NB4 (cell line): ENCODE measurements around the gene RRAS2.

ENCODE experiments used
- DNase-seq: peaks from one replicate; pipeline ENCODE4 v3.0.0; 2010; ENCODE audit warnings: low read depth
- H3K4me3 ChIP-seq: one replicate; pipeline ENCODE4 v1.5.1; 2011; ENCODE audit warnings: mild to moderate bottlenecking, low read depth, low read length, moderate library complexity
- CTCF ChIP-seq: IDR thresholded peaks from one replicate; pipeline ENCODE4 v1.5.1; 2012; ENCODE audit warnings: low read depth, low read length
- MAX ChIP-seq: IDR thresholded peaks from 2 replicates; pipeline ENCODE4 v1.6.1; 2011; ENCODE audit warnings: low read depth, low read length
- MYC ChIP-seq: IDR thresholded peaks from 2 replicates; pipeline ENCODE4 v1.6.1; 2011; ENCODE audit warnings: low read depth, low read length
- POLR2A ChIP-seq: IDR thresholded peaks from 2 replicates; pipeline ENCODE4 v1.6.1; 2011; ENCODE audit warnings: mild to moderate bottlenecking; ENCODE audit not compliant: insufficient read length; ENCODE audit errors: extremely low read depth

RRAS2 gene

GRCh38 chr11:14317659-14318325 is 41.2 kb downstream of the RRAS2 start:
- TF ChIP-seq POLR2A (no peak), MYC (no peak), MAX (no peak), CTCF (no peak)
- DNase-seq: no peak
- H3K4me3 ChIP-seq: no peak overlapping the region

DNA sequence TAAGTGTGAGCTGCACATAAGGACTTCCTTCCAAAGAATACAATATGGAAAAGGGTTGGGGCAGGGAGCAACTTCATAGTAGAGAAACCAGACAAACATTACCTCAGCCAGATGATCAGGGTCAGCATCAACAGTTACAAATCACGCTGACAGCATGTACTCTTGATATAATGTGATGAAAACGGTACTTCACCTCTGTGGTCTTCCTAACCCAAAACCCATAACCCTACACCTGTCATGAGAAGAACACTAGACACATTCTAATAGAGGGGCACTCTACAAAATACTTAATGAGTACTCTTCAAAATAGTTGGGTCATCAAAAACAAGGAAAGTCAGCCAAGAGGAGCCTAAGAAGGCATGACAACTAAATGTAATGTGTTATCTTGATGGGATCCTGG is 43.9 kb downstream of the RRAS2 start:
- no peak overlapping the region for H3K4me3 ChIP-seq
- TF ChIP-seq CTCF (no peak), MYC (no peak), MAX (no peak), POLR2A (no peak)
- no peak for DNase-seq

DNA sequence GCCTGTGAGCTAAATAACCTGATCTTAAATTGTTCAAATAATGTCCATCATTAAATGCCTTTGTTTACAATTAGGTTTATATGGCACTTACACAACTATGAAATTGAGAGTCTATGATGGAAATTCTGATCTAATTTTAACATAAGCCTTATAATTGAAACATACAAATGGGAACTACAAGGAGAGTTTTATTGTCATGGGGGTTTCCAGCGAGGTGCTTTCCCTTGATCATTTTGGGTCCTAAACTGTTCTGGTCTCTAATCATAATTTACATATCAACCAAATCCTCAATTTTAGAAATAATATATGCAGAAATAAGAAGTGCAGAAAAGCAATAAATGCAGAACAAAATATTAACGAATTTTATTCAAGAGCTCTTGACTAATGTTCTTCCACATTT is 44.9 kb downstream of the RRAS2 start:
- no peak overlapping the region for H3K4me3 ChIP-seq
- no peak for TF ChIP-seq POLR2A
- TF ChIP-seq MAX: no peak
- no peak for TF ChIP-seq CTCF
- TF ChIP-seq MYC: no peak

GRCh38 chr11:14312736-14313438 is 46.1 kb downstream of the RRAS2 start:
- TF ChIP-seq CTCF (no peak), MYC (no peak), POLR2A (no peak), MAX (no peak)
- H3K4me3 ChIP-seq: no peak overlapping the region
- no peak for DNase-seq

More for the DNA sequence above, 44.9 kb downstream of the RRAS2 start:
- no peak for DNase-seq

- H3K4me3 ChIP-seq: no peak overlapping the region
- DNase-seq: no peak
- no peak for TF ChIP-seq POLR2A
- no peak for TF ChIP-seq MYC
- no peak for TF ChIP-seq CTCF
- no peak for TF ChIP-seq MAX
Observed at GRCh38 chr11:14310679-14311078, 48.3 kb downstream of the RRAS2 start.
